ENCODE results near the gene STAC.

DNA sequence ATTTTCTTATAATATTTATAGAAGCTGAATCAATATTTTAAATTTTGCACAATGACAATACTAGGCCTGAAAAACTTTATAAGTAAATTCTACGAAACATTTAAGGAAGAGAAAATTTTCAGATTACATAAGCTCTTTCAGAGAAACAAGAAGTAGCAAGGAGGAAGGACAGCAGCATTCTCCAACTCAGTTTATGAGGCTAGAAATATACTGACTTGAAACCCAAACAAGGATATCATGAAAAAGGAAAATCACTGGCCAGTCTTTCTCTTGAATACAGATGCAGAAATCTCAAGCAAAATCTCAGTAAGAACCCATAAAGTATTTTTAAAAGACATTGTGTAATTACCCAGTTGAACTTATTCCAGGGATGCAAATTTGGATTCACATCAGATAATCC, 121.3 kb downstream of the STAC start:
- TF ChIP-seq SIN3A (IDR thresholded peaks at IDR 0.05; ENCODE audit: borderline replicate concordance, insufficient read depth, low read length), result no peak
- TF ChIP-seq POLR2AphosphoS5 (IDR thresholded peaks at IDR 0.05; ENCODE audit: low read depth, low read length), result no peak
- no peak for TF ChIP-seq TAF1 (IDR thresholded peaks at IDR 0.05; ENCODE audit: borderline replicate concordance, insufficient read depth, low read length)
